Muscle layer of duodenum (tissue), 2 donors: ENCODE results near the gene ZNG1F.
"Not testable (repeated sequence)": the region's sequence is repeated elsewhere in the genome, so short reads cannot be mapped to it uniquely, and the experiment has no call there.

Source experiments
- H3K27ac ChIP-seq: one replicate; pipeline ENCODE4 v1.7.0; 2013; ENCODE audit warnings: mild to moderate bottlenecking, low read length
- H3K27me3 ChIP-seq: one replicate; pipeline ENCODE4 v1.7.0; 2013; ENCODE audit warnings: low read depth, mild to moderate bottlenecking, control low read depth, low read length
- H3K36me3 ChIP-seq, 2 donors: one replicate each; pipeline ENCODE4 v1.7.0; 2013; ENCODE audit warnings: low read length in 2 of 2, control low read depth in 1 of 2, mild to moderate bottlenecking in 1 of 2; ENCODE audit not compliant: insufficient read depth in 2 of 2, control insufficient read depth in 1 of 2
- H3K4me1 ChIP-seq, 2 donors: one replicate each; pipeline ENCODE4 v1.7.0; 2013; ENCODE audit warnings: low read length in 2 of 2, mild to moderate bottlenecking in 2 of 2, control low read depth in 1 of 2, moderate library complexity in 1 of 2; ENCODE audit not compliant: insufficient read depth in 2 of 2, control insufficient read depth in 1 of 2
- H3K4me3 ChIP-seq, 2 donors: one replicate each; pipeline ENCODE4 v1.7.0; 2013; ENCODE audit warnings: low read length in 2 of 2, low read depth in 1 of 2, mild to moderate bottlenecking in 1 of 2
- H3K9me3 ChIP-seq, 2 donors: one replicate each; pipeline ENCODE4 v1.7.0; 2013; ENCODE audit warnings: low read length in 2 of 2, control low read depth in 1 of 2, mild to moderate bottlenecking in 1 of 2; ENCODE audit not compliant: control insufficient read depth in 1 of 2
- donor health status: healthy.

The ZNG1F gene

DNA sequence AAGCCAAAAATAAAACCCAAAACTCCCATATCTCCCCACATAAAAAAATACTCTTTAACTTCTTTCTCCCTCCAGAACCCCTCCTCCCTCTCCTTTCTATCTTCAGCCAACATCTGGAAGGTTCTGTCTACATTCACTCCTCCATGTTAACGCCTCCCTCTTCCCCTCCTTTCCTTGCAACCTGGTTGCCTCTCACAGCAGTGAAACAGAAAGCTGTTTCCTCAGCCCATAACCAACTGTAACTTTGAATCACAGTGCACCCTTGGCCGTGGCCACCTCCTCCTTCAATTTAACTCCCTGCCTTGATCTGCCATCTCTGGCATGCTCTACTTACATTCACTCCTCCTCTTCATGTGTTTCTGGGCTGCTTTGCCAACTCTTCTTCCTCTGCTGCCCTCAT lies 94.1 kb downstream of the ZNG1F start:
- not testable (repeated sequence) for H3K9me3 ChIP-seq, H3K27ac ChIP-seq, H3K4me3 ChIP-seq, H3K36me3 ChIP-seq, H3K4me1 ChIP-seq, H3K27me3 ChIP-seq

DNA sequence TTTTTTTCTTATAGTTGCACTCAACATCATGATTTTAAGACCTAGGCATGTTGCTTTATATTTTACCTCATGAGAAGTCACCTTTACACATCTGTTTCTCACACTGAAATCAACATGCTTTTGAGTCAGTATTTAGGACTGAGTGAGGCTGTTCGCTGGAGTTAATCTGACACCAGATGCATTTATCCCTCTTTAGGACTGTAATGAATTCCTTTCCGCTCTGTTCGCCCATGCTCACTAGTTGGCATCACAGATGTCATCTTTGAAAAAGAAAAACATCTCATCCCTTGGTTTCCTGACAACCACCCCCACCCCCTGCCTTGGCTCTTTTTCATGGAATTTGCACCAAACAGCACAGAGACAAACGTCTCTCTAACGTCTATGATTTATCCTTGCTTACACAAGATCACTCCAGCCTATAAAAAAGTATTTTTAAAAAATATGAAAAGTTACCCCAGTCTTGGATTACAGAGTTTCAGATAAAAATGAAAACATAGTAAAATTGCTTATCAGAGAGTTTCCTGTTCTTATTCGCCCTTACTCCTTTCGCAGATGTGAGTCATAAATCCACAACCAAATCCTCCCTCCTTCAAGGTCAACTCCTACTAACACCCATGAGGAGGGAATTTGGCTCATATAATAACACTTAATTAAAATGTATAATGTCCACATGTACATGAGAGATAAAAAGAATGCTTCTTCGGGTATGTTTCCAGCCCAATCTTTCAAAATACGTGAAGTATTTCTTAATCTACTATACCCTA lies 94.9 kb downstream of the ZNG1F start:
- H3K36me3 ChIP-seq, H3K27me3 ChIP-seq, H3K4me3 ChIP-seq, H3K9me3 ChIP-seq, H3K4me1 ChIP-seq, H3K27ac ChIP-seq: not testable (repeated sequence)

DNA sequence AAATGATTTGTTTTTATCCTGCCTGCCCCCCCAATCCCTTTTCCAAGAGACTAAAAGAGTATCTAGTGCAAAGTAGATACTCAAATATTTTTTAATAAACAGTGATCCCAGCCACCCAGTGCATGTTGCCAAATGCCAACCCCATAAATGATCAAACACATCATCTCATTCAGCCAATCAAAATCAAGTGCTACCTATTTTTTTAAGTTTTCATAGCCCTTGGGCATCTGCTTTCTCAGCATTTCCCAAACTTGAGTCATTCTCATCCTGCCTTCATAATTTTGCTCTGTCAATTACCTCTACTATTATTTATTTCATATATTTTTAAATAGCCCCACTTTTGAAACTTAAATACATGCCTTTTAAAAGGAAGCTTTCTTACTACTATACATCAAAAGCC lies 98.2 kb downstream of the ZNG1F start:
- H3K27ac ChIP-seq, H3K36me3 ChIP-seq, H3K9me3 ChIP-seq, H3K27me3 ChIP-seq, H3K4me1 ChIP-seq, H3K4me3 ChIP-seq: not testable (repeated sequence)

GRCh38 chr9:41090386-41090785 lies 98.7 kb downstream of the ZNG1F start:
- not testable (repeated sequence) for H3K4me1 ChIP-seq, H3K9me3 ChIP-seq, H3K27me3 ChIP-seq, H3K36me3 ChIP-seq, H3K27ac ChIP-seq, H3K4me3 ChIP-seq

- not testable (repeated sequence) for H3K4me3 ChIP-seq
Observed at GRCh38 chr9:41088450-41089059, 100.6 kb downstream of the ZNG1F start.

DNA sequence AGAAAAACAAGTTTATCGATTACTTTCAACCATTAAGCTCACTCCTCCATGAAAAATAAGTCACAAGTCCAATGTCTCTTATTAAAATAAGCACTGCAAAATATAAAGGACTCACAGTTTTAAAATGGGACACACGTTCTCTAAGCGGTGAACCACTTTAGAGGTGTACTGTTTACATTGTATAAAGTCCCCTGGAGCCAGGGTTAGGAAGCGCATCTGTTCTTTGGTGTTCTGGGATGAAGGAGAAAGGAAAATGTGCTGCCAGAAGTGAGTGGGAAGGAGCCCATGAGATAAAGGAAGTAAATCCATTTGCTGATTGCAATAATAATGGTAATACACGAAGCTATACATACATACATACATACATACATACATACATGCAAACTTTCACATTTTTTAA lies 101.2 kb downstream of the ZNG1F start:
- not testable (repeated sequence) for H3K4me3 ChIP-seq, H3K27ac ChIP-seq, H3K9me3 ChIP-seq, H3K36me3 ChIP-seq, H3K4me1 ChIP-seq, H3K27me3 ChIP-seq

More at GRCh38 chr9:41088450-41089059, 100.6 kb downstream of the ZNG1F start:
- not testable (repeated sequence) for H3K9me3 ChIP-seq, H3K36me3 ChIP-seq, H3K27ac ChIP-seq, H3K27me3 ChIP-seq, H3K4me1 ChIP-seq

GRCh38 chr9:41087157-41087780 lies 101.8 kb downstream of the ZNG1F start:
- H3K36me3 ChIP-seq, H3K27ac ChIP-seq: not testable (repeated sequence)

GRCh38 chr9:41086685-41087084 lies 102.4 kb downstream of the ZNG1F start:
- not testable (repeated sequence) for H3K4me1 ChIP-seq, H3K27me3 ChIP-seq, H3K36me3 ChIP-seq, H3K9me3 ChIP-seq, H3K27ac ChIP-seq, H3K4me3 ChIP-seq

More at GRCh38 chr9:41087157-41087780, 101.8 kb downstream of the ZNG1F start:
- H3K9me3 ChIP-seq, H3K27me3 ChIP-seq, H3K4me1 ChIP-seq, H3K4me3 ChIP-seq: not testable (repeated sequence)

- H3K4me1 ChIP-seq, result not testable (repeated sequence)
Observed at GRCh38 chr9:41086215-41086614, 102.9 kb downstream of the ZNG1F start.

DNA sequence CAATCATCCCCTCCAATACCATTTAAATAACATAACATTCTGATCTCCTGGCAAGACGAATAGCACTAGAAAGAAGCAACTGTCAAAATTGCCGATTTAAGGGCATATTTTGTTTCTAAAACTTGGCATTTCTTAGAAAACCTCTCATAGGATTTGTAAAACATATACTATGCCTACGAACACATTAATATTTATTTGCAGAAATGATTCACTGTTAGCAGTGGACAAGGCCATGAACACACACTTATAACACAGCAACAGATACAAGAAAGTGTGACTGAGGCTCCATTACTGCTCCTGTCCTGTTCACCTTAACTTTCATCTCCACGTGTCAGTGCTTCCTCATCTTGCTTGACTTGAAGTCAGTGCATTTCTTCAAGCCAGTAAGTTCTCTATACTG lies 106.8 kb downstream of the ZNG1F start:
- not testable (repeated sequence) for H3K9me3 ChIP-seq, H3K27me3 ChIP-seq, H3K4me1 ChIP-seq, H3K4me3 ChIP-seq, H3K27ac ChIP-seq, H3K36me3 ChIP-seq

More at GRCh38 chr9:41086215-41086614, 102.9 kb downstream of the ZNG1F start:
- not testable (repeated sequence) for H3K27me3 ChIP-seq, H3K27ac ChIP-seq, H3K9me3 ChIP-seq, H3K36me3 ChIP-seq, H3K4me3 ChIP-seq
